Measurements from ENCODE around the gene ARHGEF3.

- TF ChIP-seq ELF4 (CRISPR knock-in tag; IDR thresholded peaks at IDR 0.05; ENCODE audit: low read depth) (no peak), OVOL2 (CRISPR knock-in tag; IDR thresholded peaks at IDR 0.05; ENCODE audit: borderline replicate concordance) (no peak), TEAD4 (CRISPR knock-in tag; IDR thresholded peaks at IDR 0.05) (no peak), SP1 (CRISPR knock-in tag; conservative IDR thresholded peaks at IDR 0.05) (no peak), FOXP4 (CRISPR knock-in tag; IDR thresholded peaks at IDR 0.05) (no peak)
- TF ChIP-seq, protein P1, sequence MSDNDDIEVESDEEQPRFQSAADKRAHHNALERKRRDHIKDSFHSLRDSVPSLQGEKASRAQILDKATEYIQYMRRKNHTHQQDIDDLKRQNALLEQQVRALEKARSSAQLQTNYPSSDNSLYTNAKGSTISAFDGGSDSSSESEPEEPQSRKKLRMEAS (CRISPR knock-in tag; IDR thresholded peaks at IDR 0.05), result no peak
- TF ChIP-seq, protein P2, sequence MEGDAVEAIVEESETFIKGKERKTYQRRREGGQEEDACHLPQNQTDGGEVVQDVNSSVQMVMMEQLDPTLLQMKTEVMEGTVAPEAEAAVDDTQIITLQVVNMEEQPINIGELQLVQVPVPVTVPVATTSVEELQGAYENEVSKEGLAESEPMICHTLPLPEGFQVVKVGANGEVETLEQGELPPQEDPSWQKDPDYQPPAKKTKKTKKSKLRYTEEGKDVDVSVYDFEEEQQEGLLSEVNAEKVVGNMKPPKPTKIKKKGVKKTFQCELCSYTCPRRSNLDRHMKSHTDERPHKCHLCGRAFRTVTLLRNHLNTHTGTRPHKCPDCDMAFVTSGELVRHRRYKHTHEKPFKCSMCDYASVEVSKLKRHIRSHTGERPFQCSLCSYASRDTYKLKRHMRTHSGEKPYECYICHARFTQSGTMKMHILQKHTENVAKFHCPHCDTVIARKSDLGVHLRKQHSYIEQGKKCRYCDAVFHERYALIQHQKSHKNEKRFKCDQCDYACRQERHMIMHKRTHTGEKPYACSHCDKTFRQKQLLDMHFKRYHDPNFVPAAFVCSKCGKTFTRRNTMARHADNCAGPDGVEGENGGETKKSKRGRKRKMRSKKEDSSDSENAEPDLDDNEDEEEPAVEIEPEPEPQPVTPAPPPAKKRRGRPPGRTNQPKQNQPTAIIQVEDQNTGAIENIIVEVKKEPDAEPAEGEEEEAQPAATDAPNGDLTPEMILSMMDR (IDR thresholded peaks at IDR 0.05), result no peak
These were observed 113.6 kb downstream of the ARHGEF3 start for GRCh38 chr3:56688191-56688590.

All from WTC11 (cell line).